Measurements from ENCODE around the gene RET.

The RET gene

DNA sequence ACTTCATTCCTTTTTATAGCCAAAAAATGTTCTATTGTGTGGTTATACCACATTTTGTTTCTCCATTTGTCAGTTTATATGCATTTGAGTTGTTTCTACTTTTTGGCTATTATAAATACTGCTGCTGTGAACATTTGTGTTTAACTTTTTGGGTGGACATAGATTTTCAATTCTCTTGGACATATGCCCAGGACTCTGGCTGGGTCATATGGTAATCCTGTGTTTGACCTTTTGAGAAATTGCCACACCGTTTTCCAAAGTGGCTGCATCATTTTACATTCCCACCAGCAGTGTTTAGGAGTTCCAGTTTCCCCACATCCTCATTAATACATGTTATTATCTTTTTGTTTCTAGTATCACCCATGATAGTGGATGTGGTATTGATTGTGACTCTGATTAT, 100.7 kb downstream of the RET start:
- no peak for DNase-seq

Measured in AML-193 (cell line).